Fibroblast of upper back skin (primary cell): ENCODE data around the gene HMGCS2.

Experiments
- DNase-seq: peaks from one replicate; pipeline ENCODE4 v3.0.0-alpha.2; 2013

HMGCS2 gene

GRCh38 chr1:119748040-119748439 is 20.7 kb downstream of the HMGCS2 start:
- DNase-seq: no peak

- no peak for DNase-seq
These were observed 21.3 kb downstream of the HMGCS2 start for GRCh38 chr1:119747451-119747850.

- no peak for DNase-seq
These were observed 23.7 kb downstream of the HMGCS2 start for GRCh38 chr1:119745034-119745433.

GRCh38 chr1:119744598-119744942 is 24.1 kb downstream of the HMGCS2 start:
- no peak for DNase-seq

GRCh38 chr1:119743776-119744597 is 24.7 kb downstream of the HMGCS2 start:
- peak; percentile 73 for DNase-seq

GRCh38 chr1:119743308-119743707 is 25.4 kb downstream of the HMGCS2 start:
- DNase-seq: peak; percentile 10

- DNase-seq: no peak
These were observed 26.0 kb downstream of the HMGCS2 start for GRCh38 chr1:119742677-119743076.

GRCh38 chr1:119742202-119742601 is 26.5 kb downstream of the HMGCS2 start:
- peak; percentile 25 for DNase-seq

GRCh38 chr1:119740896-119741780 is 27.6 kb downstream of the HMGCS2 start:
- DNase-seq: no peak

GRCh38 chr1:119740261-119740660 is 28.4 kb downstream of the HMGCS2 start:
- no peak for DNase-seq

GRCh38 chr1:119739150-119739549 is 29.6 kb downstream of the HMGCS2 start:
- DNase-seq: no peak

GRCh38 chr1:119738100-119738720 is 30.5 kb downstream of the HMGCS2 start:
- DNase-seq: no peak

GRCh38 chr1:119737040-119737682 is 31.5 kb downstream of the HMGCS2 start:
- no peak for DNase-seq

GRCh38 chr1:119736649-119737039 is 32.1 kb downstream of the HMGCS2 start:
- DNase-seq: no peak

- DNase-seq: no peak
These were observed 33.5 kb downstream of the HMGCS2 start for GRCh38 chr1:119735217-119735616.

GRCh38 chr1:119733754-119734153 is 35.0 kb downstream of the HMGCS2 start:
- no peak for DNase-seq

- DNase-seq: no peak
These were observed 36.1 kb downstream of the HMGCS2 start for GRCh38 chr1:119732465-119733168.

- no peak for DNase-seq
These were observed 36.8 kb downstream of the HMGCS2 start for GRCh38 chr1:119731741-119732430.

- no peak for DNase-seq
These were observed 37.6 kb downstream of the HMGCS2 start for GRCh38 chr1:119731060-119731459.

- DNase-seq: no peak
These were observed 39.7 kb downstream of the HMGCS2 start for GRCh38 chr1:119729044-119729443.

GRCh38 chr1:119727991-119728390 is 40.7 kb downstream of the HMGCS2 start:
- DNase-seq: no peak

- no peak for DNase-seq
These were observed 43.1 kb downstream of the HMGCS2 start for GRCh38 chr1:119725626-119726025.
